Kidney (tissue), 14 donors: ENCODE measurements around the gene S100A3. TPM values are rescaled to one million over a fixed set of nuclear protein-coding genes. Genes with fewer than 3 reads are reported as not detected.

ENCODE experiments used
- DNase-seq, 5 donors: peaks; one replicate each; pipeline ENCODE4 v3.0.0-alpha.2; 2013 to 2020
- FAIRE-seq: peaks from 2 replicates; lab custom pipeline; 2012; peaks lifted over from hg19 to GRCh38; lab: Jason Lieb, UNC
- H3K27ac ChIP-seq, 2 donors: one replicate each; pipeline ENCODE4 v1.7.0; 2013; ENCODE audit warnings: low read depth in 2 of 2, low read length in 2 of 2, inconsistent platforms in 1 of 2
- H3K27me3 ChIP-seq: one replicate; pipeline ENCODE4 v1.7.1; 2013; ENCODE audit warnings: low read length, inconsistent platforms; ENCODE audit not compliant: control insufficient read depth, insufficient read depth
- H3K36me3 ChIP-seq, 3 donors: one replicate each; pipeline versions ENCODE4 v1.7.0 to v1.7.1; 2013; ENCODE audit warnings: low read length in 3 of 3, control low read depth in 1 of 3, inconsistent platforms in 1 of 3; ENCODE audit not compliant: insufficient read depth in 3 of 3, control insufficient read depth in 2 of 3
- H3K4me1 ChIP-seq, 3 donors: one replicate each; pipeline versions ENCODE4 v1.7.0 to v1.7.1; 2013; ENCODE audit warnings: low read length in 3 of 3, inconsistent platforms in 1 of 3, low read depth in 1 of 3; ENCODE audit not compliant: control insufficient read depth in 2 of 3, insufficient read depth in 2 of 3
- H3K4me3 ChIP-seq, 3 donors: one replicate each; pipeline versions ENCODE4 v1.7.0 to v1.8.1; 2013; ENCODE audit warnings: low read length in 3 of 3, control low read depth in 1 of 3, inconsistent platforms in 1 of 3
- H3K9ac ChIP-seq, 3 donors: one replicate each; pipeline versions ENCODE4 v1.7.0 to v1.7.1; 2013; ENCODE audit warnings: low read length in 3 of 3, control low read depth in 1 of 3, inconsistent platforms in 1 of 3
- H3K9me3 ChIP-seq, 3 donors: one replicate each; pipeline versions ENCODE4 v1.7.0 to v1.7.1; 2013; ENCODE audit warnings: low read length in 3 of 3, control low read depth in 1 of 3, inconsistent platforms in 1 of 3; ENCODE audit not compliant: control insufficient read depth in 2 of 3, insufficient read depth in 1 of 3
- intact Hi-C: fragments of 100-400 bp; cut with DNase I; formaldehyde crosslinking; loops from one replicate; pipeline ENCODE4 v1.11.1; 2022
- polyA plus RNA-seq: library from polyadenylated mRNA; stranded (reverse); fragments of 350-450 nt; fragmentation: Illumina TruSeq; extraction: RNeasy Lipid Tissue Mini Kit (QIAGEN cat#74804); gene quantifications from one replicate; pipeline ENCODE4 v1.2.3, GENCODE V29; 2014; ENCODE audit warnings: low read depth, low replicate concordance; ENCODE audit not compliant: insufficient read depth
- total RNA-seq: library from RNA; stranded (reverse); fragmentation: NEBNext Ultra II Directional; extraction: Animal tissue kit (Norgen Biotek cat#: 25700); gene quantifications from one replicate; pipeline ENCODE4 v1.2.1, GENCODE V29; 2021
- TF ChIP-seq, protein P1 (sequence below): IDR thresholded peaks from 3 replicates; pipeline ENCODE4 v1.5.1; 2012; ENCODE audit warnings: mild to moderate bottlenecking, moderate library complexity, borderline replicate concordance; ENCODE audit not compliant: insufficient read depth; ENCODE audit errors: extremely low read depth
- donor health status: control.
- donor health status: control.
- donor health status: control.
- donor health status: control.
- donor health status: control.
- donor health status: DM: yes; HTN: yes; CAD: no.
- donor health status: Normal renal cell carcinoma (clear cell type).

The S100A3 gene
- total and polyA plus RNA-seq, 2 donors from 2014 or later = 2.5 to 8.4 TPM

DNA sequence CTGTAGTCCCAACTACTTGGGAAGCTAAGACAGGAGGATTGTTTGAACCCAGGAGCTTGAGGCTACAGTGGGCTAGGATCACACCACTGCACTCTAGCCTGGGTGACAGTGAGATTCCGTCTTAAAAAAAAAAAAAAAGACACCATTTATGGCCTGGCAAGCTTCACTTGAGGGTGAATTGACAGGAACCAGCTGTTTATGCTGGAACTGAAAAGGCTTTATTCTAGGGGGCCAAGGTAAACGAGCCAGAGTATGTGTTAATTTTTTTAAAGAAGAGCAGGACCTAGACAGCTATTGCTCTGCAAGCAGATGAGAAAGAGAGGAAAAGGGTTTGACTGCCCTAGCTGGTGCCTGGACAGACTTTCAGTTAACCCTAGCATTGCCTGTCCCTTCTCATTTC is 50.3 kb downstream of the S100A3 start:
- Histone ChIP-seq H3K9ac (no peak overlapping the region), H3K4me1 (no peaks in the 10 kb centered on the region), H3K9me3 (no peaks in the 10 kb centered on the region), H3K27me3 (no peaks in the 10 kb centered on the region), H3K36me3 (no peaks in the 10 kb centered on the region), H3K27ac (no peak overlapping the region), H3K4me3 (no peak overlapping the region)
- intact Hi-C loops = loop anchor here (10.0 kb wide), 1 partner anchor 144 kb away; the partner anchor contains the start of gene S100A9
- DNase-seq (peak in 2 of 5 donors; percentile 48 to 56), FAIRE-seq (no peak)
- TF ChIP-seq, protein P1, sequence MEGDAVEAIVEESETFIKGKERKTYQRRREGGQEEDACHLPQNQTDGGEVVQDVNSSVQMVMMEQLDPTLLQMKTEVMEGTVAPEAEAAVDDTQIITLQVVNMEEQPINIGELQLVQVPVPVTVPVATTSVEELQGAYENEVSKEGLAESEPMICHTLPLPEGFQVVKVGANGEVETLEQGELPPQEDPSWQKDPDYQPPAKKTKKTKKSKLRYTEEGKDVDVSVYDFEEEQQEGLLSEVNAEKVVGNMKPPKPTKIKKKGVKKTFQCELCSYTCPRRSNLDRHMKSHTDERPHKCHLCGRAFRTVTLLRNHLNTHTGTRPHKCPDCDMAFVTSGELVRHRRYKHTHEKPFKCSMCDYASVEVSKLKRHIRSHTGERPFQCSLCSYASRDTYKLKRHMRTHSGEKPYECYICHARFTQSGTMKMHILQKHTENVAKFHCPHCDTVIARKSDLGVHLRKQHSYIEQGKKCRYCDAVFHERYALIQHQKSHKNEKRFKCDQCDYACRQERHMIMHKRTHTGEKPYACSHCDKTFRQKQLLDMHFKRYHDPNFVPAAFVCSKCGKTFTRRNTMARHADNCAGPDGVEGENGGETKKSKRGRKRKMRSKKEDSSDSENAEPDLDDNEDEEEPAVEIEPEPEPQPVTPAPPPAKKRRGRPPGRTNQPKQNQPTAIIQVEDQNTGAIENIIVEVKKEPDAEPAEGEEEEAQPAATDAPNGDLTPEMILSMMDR = no peak

Other genes with a start within 250 kb of the S100A3 start
- gene PGLYRP3, start 236.3 kb downstream of the S100A3 start, total RNA-seq = not detected
- not detected for gene PGLYRP3, start 236.3 kb downstream of the S100A3 start, polyA plus RNA-seq
- gene PGLYRP4, start 200.4 kb downstream of the S100A3 start, total RNA-seq = not detected
- not detected for gene PGLYRP4, start 200.4 kb downstream of the S100A3 start, polyA plus RNA-seq
- gene S100A9, start 191.4 kb downstream of the S100A3 start, total RNA-seq = 271 TPM
- gene S100A9, start 191.4 kb downstream of the S100A3 start, polyA plus RNA-seq = 41.9 TPM
- 1.3 TPM for gene S100A12, start 173.6 kb downstream of the S100A3 start, total RNA-seq
- gene S100A12, start 173.6 kb downstream of the S100A3 start, polyA plus RNA-seq = 2.7 TPM
- 60.9 TPM for gene S100A8, start 158.2 kb downstream of the S100A3 start, total RNA-seq
- gene S100A8, start 158.2 kb downstream of the S100A3 start, polyA plus RNA-seq = 17.5 TPM
- not detected for gene S100A7A, start 132.7 kb downstream of the S100A3 start, total RNA-seq
- not detected for gene S100A7A, start 132.7 kb downstream of the S100A3 start, polyA plus RNA-seq
- gene S100A7, start 88.6 kb downstream of the S100A3 start, total RNA-seq = not detected
- gene S100A7, start 88.6 kb downstream of the S100A3 start, polyA plus RNA-seq = not detected
- 1,542 TPM for gene S100A6, start 13.3 kb downstream of the S100A3 start, total RNA-seq
- gene S100A6, start 13.3 kb downstream of the S100A3 start, polyA plus RNA-seq = 1,580 TPM
- 0.91 TPM for gene S100A5, start 8.3 kb downstream of the S100A3 start, total RNA-seq
- gene S100A5, start 8.3 kb downstream of the S100A3 start, polyA plus RNA-seq = 1.9 TPM
- gene S100A4, start 3.5 kb downstream of the S100A3 start, total RNA-seq = 141 TPM
- gene S100A4, start 3.5 kb downstream of the S100A3 start, polyA plus RNA-seq = 204 TPM
- 152 TPM for gene S100A2, start 16.6 kb upstream of the S100A3 start, total RNA-seq
- 416 TPM for gene S100A2, start 16.6 kb upstream of the S100A3 start, polyA plus RNA-seq
- gene S100A16, start 63.9 kb upstream of the S100A3 start, total RNA-seq = 119 TPM
- 174 TPM for gene S100A16, start 63.9 kb upstream of the S100A3 start, polyA plus RNA-seq
- gene S100A14, start 67.1 kb upstream of the S100A3 start, total RNA-seq = 75.9 TPM
- 35.6 TPM for gene S100A14, start 67.1 kb upstream of the S100A3 start, polyA plus RNA-seq
- gene S100A13, start 78.2 kb upstream of the S100A3 start, total RNA-seq = 225 TPM
- 299 TPM for gene S100A13, start 78.2 kb upstream of the S100A3 start, polyA plus RNA-seq
- gene S100A1, start 79.2 kb upstream of the S100A3 start, total RNA-seq = 83.1 TPM
- 332 TPM for gene S100A1, start 79.2 kb upstream of the S100A3 start, polyA plus RNA-seq
- gene CHTOP, start 84.8 kb upstream of the S100A3 start, total RNA-seq = 83.6 TPM
- 71.1 TPM for gene CHTOP, start 84.8 kb upstream of the S100A3 start, polyA plus RNA-seq
- 46.2 TPM for gene SNAPIN, start 109.4 kb upstream of the S100A3 start, total RNA-seq
- gene SNAPIN, start 109.4 kb upstream of the S100A3 start, polyA plus RNA-seq = 59.8 TPM
- 110 TPM for gene ILF2, start 121.7 kb upstream of the S100A3 start, total RNA-seq
- 197 TPM for gene ILF2, start 121.7 kb upstream of the S100A3 start, polyA plus RNA-seq
- gene NPR1, start 129.4 kb upstream of the S100A3 start, total RNA-seq = 89.3 TPM
- gene NPR1, start 129.4 kb upstream of the S100A3 start, polyA plus RNA-seq = 57.8 TPM
- gene INTS3, start 178.8 kb upstream of the S100A3 start, total RNA-seq = 74.8 TPM
- 42.7 TPM for gene INTS3, start 178.8 kb upstream of the S100A3 start, polyA plus RNA-seq
- gene SLC27A3, start 226.1 kb upstream of the S100A3 start, total RNA-seq = 54.0 TPM
- 36.9 TPM for gene SLC27A3, start 226.1 kb upstream of the S100A3 start, polyA plus RNA-seq